ENCODE results near the gene RFX1.

RFX1 gene

GRCh38 chr19:13960863-13961784, 45.0 kb downstream of the RFX1 start:
- no peak for DNase-seq

- DNase-seq, result no peak
Measured at GRCh38 chr19:13959962-13960862, 45.9 kb downstream of the RFX1 start.

- no peak for DNase-seq
Measured at GRCh38 chr19:13959141-13959961, 46.8 kb downstream of the RFX1 start.

- no peak for DNase-seq
Measured at GRCh38 chr19:13958043-13958442, 48.1 kb downstream of the RFX1 start.

GRCh38 chr19:13957051-13957450, 49.1 kb downstream of the RFX1 start:
- no peak for DNase-seq

- DNase-seq, result no peak
Measured at GRCh38 chr19:13956365-13956744, 49.8 kb downstream of the RFX1 start.

- DNase-seq, result no peak
Measured at GRCh38 chr19:13955662-13956364, 50.3 kb downstream of the RFX1 start.

GRCh38 chr19:13954185-13954584, 51.9 kb downstream of the RFX1 start:
- DNase-seq, result no peak

GRCh38 chr19:13952931-13953531, 53.1 kb downstream of the RFX1 start:
- no peak for DNase-seq

GRCh38 chr19:13952154-13952930, 53.8 kb downstream of the RFX1 start, which contains the start of gene DCAF15:
Gene DCAF15 (plus strand): TSS chr19:13952509. CDS start chr19:13952513, 4 bp downstream.
- peak; percentile 84 to 98 for DNase-seq

GRCh38 chr19:13951799-13952153, 54.3 kb downstream of the RFX1 start:
- no peak for DNase-seq

- no peak for DNase-seq
Measured at GRCh38 chr19:13951043-13951442, 55.1 kb downstream of the RFX1 start.

- no peak for DNase-seq
Measured at GRCh38 chr19:13946414-13946813, 59.7 kb downstream of the RFX1 start.

GRCh38 chr19:13942023-13942684, 64.0 kb downstream of the RFX1 start:
- DNase-seq, result no peak

- DNase-seq, result no peak
Measured at GRCh38 chr19:13938301-13939064, 67.6 kb downstream of the RFX1 start, which contains the start of gene PODNL1. Gene PODNL1 (minus strand): TSS chr19:13938417. CDS start chr19:13938181, 236 bp downstream.

GRCh38 chr19:13937479-13938300, 68.4 kb downstream of the RFX1 start:
- DNase-seq, result no peak

- no peak for DNase-seq
Measured at GRCh38 chr19:13935765-13936510, 70.2 kb downstream of the RFX1 start.

GRCh38 chr19:13934785-13935109, 71.4 kb downstream of the RFX1 start:
- no peak for DNase-seq

Data from bone marrow (tissue), 2 donors.